GM21528 (cell line): ENCODE results near the gene CYP3A4.
"Not testable (repeated sequence)": the region's sequence is repeated elsewhere in the genome, so short reads cannot be mapped to it uniquely, and the experiment has no call there.

Experiments
- ATAC-seq: cut with Tn5 transposase; IDR thresholded peaks from one replicate; pipeline ENCODE4 v1.9.1; 2021; ENCODE audit warnings: mild to moderate bottlenecking, moderate library complexity; ENCODE audit not compliant: unreplicated experiment, low FRiP score

CYP3A4 gene

GRCh38 chr7:99793443-99793842 is 9.5 kb upstream of the CYP3A4 start:
- ATAC-seq, result no peak

GRCh38 chr7:99792967-99793366 is 9.0 kb upstream of the CYP3A4 start:
- no peak for ATAC-seq

GRCh38 chr7:99791667-99792369 is 7.8 kb upstream of the CYP3A4 start:
- no peak for ATAC-seq

GRCh38 chr7:99791021-99791420 is 7.0 kb upstream of the CYP3A4 start:
- ATAC-seq, result no peak

- ATAC-seq, result no peak
Observed at GRCh38 chr7:99790407-99790806, 6.4 kb upstream of the CYP3A4 start.

- no peak for ATAC-seq
Observed at GRCh38 chr7:99789441-99790070, 5.6 kb upstream of the CYP3A4 start.

GRCh38 chr7:99788554-99788953 is 4.6 kb upstream of the CYP3A4 start:
- ATAC-seq, result no peak

- ATAC-seq, result no peak
Observed at GRCh38 chr7:99786726-99787335, 2.8 kb upstream of the CYP3A4 start.

GRCh38 chr7:99785654-99786053 is 1.7 kb upstream of the CYP3A4 start:
- not testable (repeated sequence) for ATAC-seq

- ATAC-seq, result no peak
Observed at GRCh38 chr7:99782012-99782953, 1.7 kb downstream of the CYP3A4 start.

- ATAC-seq, result no peak
Observed at GRCh38 chr7:99780588-99780987, 3.4 kb downstream of the CYP3A4 start.

- ATAC-seq, result no peak
Observed at GRCh38 chr7:99779949-99780348, 4.0 kb downstream of the CYP3A4 start.

- no peak for ATAC-seq
Observed at GRCh38 chr7:99778880-99779279, 5.1 kb downstream of the CYP3A4 start.

GRCh38 chr7:99773395-99773794 is 10.6 kb downstream of the CYP3A4 start:
- not testable (repeated sequence) for ATAC-seq

- ATAC-seq, result no peak
Observed at GRCh38 chr7:99772565-99772964, 11.4 kb downstream of the CYP3A4 start.

- not testable (repeated sequence) for ATAC-seq
Observed at GRCh38 chr7:99769494-99769893, 14.5 kb downstream of the CYP3A4 start.

- ATAC-seq, result no peak
Observed at GRCh38 chr7:99768471-99768870, 15.5 kb downstream of the CYP3A4 start.

GRCh38 chr7:99767662-99768061 is 16.3 kb downstream of the CYP3A4 start:
- ATAC-seq, result peak; percentile 68

- ATAC-seq, result no peak
Observed at GRCh38 chr7:99766484-99767099, 17.4 kb downstream of the CYP3A4 start.

GRCh38 chr7:99764478-99764877 is 19.5 kb downstream of the CYP3A4 start:
- ATAC-seq, result no peak
